Neural progenitor cell (in vitro differentiated cells): ENCODE data around the gene SPTBN5. TPM values are rescaled to one million over a fixed set of nuclear protein-coding genes. Genes with fewer than 3 reads are reported as not detected.

Experiments
- DNase-seq: peaks from one replicate; pipeline ENCODE4 v3.0.0-alpha.2; 2016; ENCODE audit warnings: low spot score
- H2AFZ ChIP-seq: fragments of 200-600 bp; sonication (generic); replicated peaks from 2 replicates; pipeline ENCODE4 v1.6.1; 2016; ENCODE audit warnings: antibody characterized with exemption
- H3F3A ChIP-seq: fragments of 200-600 bp; sonication (generic); 2 replicates; pipeline ENCODE4 v1.6.1; 2016; ENCODE audit warnings: antibody characterized with exemption, low read depth
- H3K27ac ChIP-seq: fragments of 200-600 bp; sonication (generic); 2 replicates; pipeline ENCODE4 v1.5.1; 2016; ENCODE audit warnings: mild to moderate bottlenecking
- H3K27me3 ChIP-seq: fragments of 200-600 bp; sonication (generic); 2 replicates; pipeline ENCODE4 v1.6.1; 2016; ENCODE audit warnings: mild to moderate bottlenecking, moderate library complexity
- H3K36me3 ChIP-seq: fragments of 200-600 bp; sonication (generic); 2 replicates; pipeline ENCODE4 v1.5.1; 2016
- H3K4me1 ChIP-seq: fragments of 200-600 bp; sonication (generic); 2 replicates; pipeline ENCODE4 v1.6.1; 2016; ENCODE audit warnings: mixed run types
- H3K4me2 ChIP-seq: fragments of 200-600 bp; sonication (generic); 2 replicates; pipeline ENCODE4 v1.6.1; 2016
- H3K4me3 ChIP-seq: fragments of 200-600 bp; sonication (generic); 2 replicates; pipeline ENCODE4 v1.5.1; 2016
- H3K79me2 ChIP-seq: fragments of 200-600 bp; sonication (generic); 2 replicates; pipeline ENCODE4 v1.6.1; 2016; ENCODE audit warnings: low read depth
- H3K9ac ChIP-seq: fragments of 200-600 bp; sonication (generic); 2 replicates; pipeline ENCODE4 v1.6.1; 2016
- H3K9me3 ChIP-seq: fragments of 200-600 bp; sonication (generic); 2 replicates; pipeline ENCODE4 v1.5.1; 2016; ENCODE audit warnings: low read depth
- H4K20me1 ChIP-seq: fragments of 200-600 bp; sonication (generic); 2 replicates; pipeline ENCODE4 v1.6.1; 2016; ENCODE audit warnings: low read depth
- H3K27ac Mint-ChIP-seq: 3 replicates; pipeline ENCODE4 v1.8.0; 2021; ENCODE audit warnings: mixed read lengths
- H3K27me3 Mint-ChIP-seq: 2 replicates; pipeline ENCODE4 v1.8.0; 2022; ENCODE audit warnings: low read depth, mild to moderate bottlenecking, inconsistent platforms, moderate library complexity, mixed read lengths; ENCODE audit not compliant: insufficient read depth
- H3K36me3 Mint-ChIP-seq: 3 replicates; pipeline ENCODE4 v1.8.0; 2021; ENCODE audit warnings: mixed read lengths
- H3K4me1 Mint-ChIP-seq: 3 replicates; pipeline ENCODE4 v1.8.0; 2021; ENCODE audit warnings: mixed read lengths
- H3K4me3 Mint-ChIP-seq: 3 replicates; pipeline ENCODE4 v1.8.0; 2021; ENCODE audit warnings: mild to moderate bottlenecking, moderate library complexity, mixed read lengths
- H3K9me3 Mint-ChIP-seq: 3 replicates; pipeline ENCODE4 v1.8.0; 2020; ENCODE audit warnings: mixed read lengths
- CTCF ChIP-seq: fragments of 200-600 bp; sonication (generic); IDR thresholded peaks from 2 replicates; pipeline ENCODE4 v1.5.1; 2017; ENCODE audit warnings: antibody characterized with exemption, mild to moderate bottlenecking
- EZH2 ChIP-seq: fragments of 200-600 bp; sonication (generic); IDR thresholded peaks from 2 replicates; pipeline ENCODE4 v1.6.1; 2017; ENCODE audit warnings: antibody characterized with exemption, mild to moderate bottlenecking, moderate library complexity
- EZH2phosphoT487 ChIP-seq: fragments of 200-600 bp; sonication (generic); IDR thresholded peaks from 2 replicates; pipeline ENCODE4 v1.6.1; 2017; ENCODE audit warnings: antibody characterized with exemption
- total RNA-seq: library from RNA; depleted of rRNA; stranded (reverse); fragments of >200 nt; gene quantifications from 2 replicates; pipeline ENCODE4 v1.2.3, GENCODE V29; 2015; ENCODE audit warnings: low replicate concordance

Gene SPTBN5
- total RNA-seq, 1 donor from 2014 or later: not detected

- peaks cover 15% of the 10 kb centered on the region for H3K27me3 Mint-ChIP-seq
- no peak for TF ChIP-seq EZH2
- Histone ChIP-seq H2AFZ (no peak overlapping the region), H3K4me1 (peaks cover 24% of the 10 kb centered on the region), H3K4me2 (no peak overlapping the region), H3K27ac (no peak overlapping the region), H3K4me3 (no peak overlapping the region), H3F3A (peaks cover 5% of the 10 kb centered on the region), H4K20me1 (no peaks in the 10 kb centered on the region), H3K27me3 (peaks cover 53% of the 10 kb centered on the region), H3K9me3 (no peaks in the 10 kb centered on the region), H3K9ac (no peak overlapping the region), H3K36me3 (no peaks in the 10 kb centered on the region), H3K79me2 (no peaks in the 10 kb centered on the region)
- H3K36me3 Mint-ChIP-seq: peaks cover 4% of the 10 kb centered on the region
- H3K4me3 Mint-ChIP-seq: no peak overlapping the region
- no peak overlapping the region for H3K27ac Mint-ChIP-seq
- no peaks in the 10 kb centered on the region for H3K9me3 Mint-ChIP-seq
- DNase-seq: no peak
- H3K4me1 Mint-ChIP-seq: peaks cover 24% of the 10 kb centered on the region
These were observed 9.4 kb downstream of the SPTBN5 start for GRCh38 chr15:41884458-41884857.

- H3K4me3 ChIP-seq: no peak overlapping the region
- H3K9ac ChIP-seq: no peak overlapping the region
- H2AFZ ChIP-seq: no peak overlapping the region
- H3K27me3 ChIP-seq: peaks cover 57% of the 10 kb centered on the region
- TF ChIP-seq CTCF (no peak), EZH2phosphoT487 (no peak), EZH2 (no peak)
- Mint-ChIP-seq H3K27ac (no peak overlapping the region), H3K4me3 (no peak overlapping the region), H3K36me3 (peaks cover 4% of the 10 kb centered on the region), H3K9me3 (no peaks in the 10 kb centered on the region), H3K27me3 (peaks cover 14% of the 10 kb centered on the region), H3K4me1 (peaks cover 24% of the 10 kb centered on the region)
- peaks cover 24% of the 10 kb centered on the region for H3K4me1 ChIP-seq
- no peaks in the 10 kb centered on the region for H3K36me3 ChIP-seq
- peaks cover 5% of the 10 kb centered on the region for H3F3A ChIP-seq
- H3K9me3 ChIP-seq: no peaks in the 10 kb centered on the region
- H3K79me2 ChIP-seq: no peaks in the 10 kb centered on the region
- no peaks in the 10 kb centered on the region for H4K20me1 ChIP-seq
- no peak overlapping the region for H3K4me2 ChIP-seq
- no peak for DNase-seq
- no peak overlapping the region for H3K27ac ChIP-seq
These were observed 10.4 kb downstream of the SPTBN5 start for GRCh38 chr15:41883484-41883825.

GRCh38 chr15:41882689-41883483, 11.0 kb downstream of the SPTBN5 start:
- Mint-ChIP-seq H3K27ac (no peak overlapping the region), H3K27me3 (peaks cover 14% of the 10 kb centered on the region), H3K9me3 (no peaks in the 10 kb centered on the region), H3K36me3 (peaks cover 4% of the 10 kb centered on the region), H3K4me3 (no peak overlapping the region), H3K4me1 (peaks cover 24% of the 10 kb centered on the region)
- H3K4me2 ChIP-seq: peak overlapping the region; percentile 94
- H3K4me1 ChIP-seq: peaks cover 24% of the 10 kb centered on the region
- H3K27ac ChIP-seq: no peak overlapping the region
- no peaks in the 10 kb centered on the region for H4K20me1 ChIP-seq
- DNase-seq: no peak
- peak overlapping the region; percentile 51 for H3K4me3 ChIP-seq
- no peak overlapping the region for H3K9ac ChIP-seq
- no peaks in the 10 kb centered on the region for H3K9me3 ChIP-seq
- TF ChIP-seq CTCF: no peak
- peak; percentile 21 for TF ChIP-seq EZH2
- TF ChIP-seq EZH2phosphoT487: no peak
- no peaks in the 10 kb centered on the region for H3K79me2 ChIP-seq
- H3K36me3 ChIP-seq: no peaks in the 10 kb centered on the region
- H2AFZ ChIP-seq: peak overlapping the region; percentile 92
- H3F3A ChIP-seq: peaks cover 5% of the 10 kb centered on the region
- H3K27me3 ChIP-seq: peaks cover 57% of the 10 kb centered on the region

GRCh38 chr15:41881920-41882688, 11.7 kb downstream of the SPTBN5 start:
- H4K20me1 ChIP-seq: no peaks in the 10 kb centered on the region
- peak overlapping the region; percentile 92 for H2AFZ ChIP-seq
- Mint-ChIP-seq H3K4me1 (peaks cover 20% of the 10 kb centered on the region), H3K27ac (no peak overlapping the region), H3K9me3 (no peaks in the 10 kb centered on the region), H3K27me3 (peaks cover 14% of the 10 kb centered on the region), H3K4me3 (no peak overlapping the region), H3K36me3 (peaks cover 4% of the 10 kb centered on the region)
- no peaks in the 10 kb centered on the region for H3K79me2 ChIP-seq
- peak; percentile 65 for DNase-seq
- peak overlapping the region; percentile 94 for H3K4me2 ChIP-seq
- H3F3A ChIP-seq: peaks cover 5% of the 10 kb centered on the region
- H3K27ac ChIP-seq: no peak overlapping the region
- no peaks in the 10 kb centered on the region for H3K36me3 ChIP-seq
- peaks cover 20% of the 10 kb centered on the region for H3K4me1 ChIP-seq
- H3K9me3 ChIP-seq: no peaks in the 10 kb centered on the region
- H3K4me3 ChIP-seq: peak overlapping the region; percentile 51
- peaks cover 57% of the 10 kb centered on the region for H3K27me3 ChIP-seq
- no peak overlapping the region for H3K9ac ChIP-seq
- TF ChIP-seq EZH2phosphoT487 (peak; percentile 78), EZH2 (peak; percentile 73), CTCF (no peak)
